GM18526 (cell line): Measurements from ENCODE around the gene PTCH2.

ENCODE experiments used
- POLR2A ChIP-seq: IDR thresholded peaks from 3 replicates; pipeline ENCODE4 v1.6.1; 2011; ENCODE audit not compliant: insufficient read length; ENCODE audit errors: extremely low read depth

Gene PTCH2

DNA sequence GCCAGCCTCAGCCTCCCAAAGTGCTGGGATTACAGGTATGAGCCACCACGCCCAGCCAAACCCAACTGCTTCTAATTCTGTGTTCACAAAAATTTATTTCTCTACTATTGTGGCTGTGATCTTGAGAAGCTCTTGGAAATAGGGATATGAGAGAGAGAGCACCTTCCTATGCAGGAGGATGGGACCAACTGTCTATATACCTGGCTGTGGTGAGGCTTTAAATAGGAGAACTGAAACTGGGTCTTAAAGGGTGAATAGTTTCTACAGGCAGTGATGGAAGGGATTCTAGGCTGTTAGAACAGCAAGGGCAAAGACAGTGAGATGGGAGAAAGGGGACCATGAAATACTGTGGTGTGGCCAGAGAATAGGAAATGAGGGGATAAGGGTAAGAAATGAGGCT is 8.3 kb upstream of the PTCH2 start:
- TF ChIP-seq POLR2A, result no peak

DNA sequence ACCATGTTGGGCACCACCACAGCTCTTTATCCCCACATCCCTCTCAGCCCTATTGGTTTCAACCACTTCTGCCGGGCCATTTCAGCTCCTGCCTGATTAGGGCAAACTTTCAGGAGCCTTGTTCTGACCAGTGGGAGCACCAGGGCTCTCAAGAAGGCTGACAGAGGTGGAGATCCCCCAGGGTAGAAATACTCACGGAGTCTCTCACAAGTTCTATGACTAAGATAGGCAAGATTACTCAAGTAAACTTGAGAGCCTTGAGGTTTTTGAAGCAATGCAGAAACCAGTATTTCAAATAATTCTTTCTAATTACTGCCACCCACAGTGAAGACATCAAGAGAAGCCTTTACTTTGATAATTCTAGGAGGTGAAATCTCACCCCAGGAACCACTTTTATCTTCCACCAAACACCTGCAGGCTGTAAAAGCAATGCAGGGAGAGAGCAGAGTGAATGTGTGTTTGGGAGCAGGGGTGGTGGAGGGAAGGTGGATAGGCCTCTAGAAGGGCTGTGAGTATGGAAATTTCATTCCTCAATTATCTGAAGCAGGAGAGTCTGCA is 6.6 kb upstream of the PTCH2 start:
- TF ChIP-seq POLR2A, result no peak

DNA sequence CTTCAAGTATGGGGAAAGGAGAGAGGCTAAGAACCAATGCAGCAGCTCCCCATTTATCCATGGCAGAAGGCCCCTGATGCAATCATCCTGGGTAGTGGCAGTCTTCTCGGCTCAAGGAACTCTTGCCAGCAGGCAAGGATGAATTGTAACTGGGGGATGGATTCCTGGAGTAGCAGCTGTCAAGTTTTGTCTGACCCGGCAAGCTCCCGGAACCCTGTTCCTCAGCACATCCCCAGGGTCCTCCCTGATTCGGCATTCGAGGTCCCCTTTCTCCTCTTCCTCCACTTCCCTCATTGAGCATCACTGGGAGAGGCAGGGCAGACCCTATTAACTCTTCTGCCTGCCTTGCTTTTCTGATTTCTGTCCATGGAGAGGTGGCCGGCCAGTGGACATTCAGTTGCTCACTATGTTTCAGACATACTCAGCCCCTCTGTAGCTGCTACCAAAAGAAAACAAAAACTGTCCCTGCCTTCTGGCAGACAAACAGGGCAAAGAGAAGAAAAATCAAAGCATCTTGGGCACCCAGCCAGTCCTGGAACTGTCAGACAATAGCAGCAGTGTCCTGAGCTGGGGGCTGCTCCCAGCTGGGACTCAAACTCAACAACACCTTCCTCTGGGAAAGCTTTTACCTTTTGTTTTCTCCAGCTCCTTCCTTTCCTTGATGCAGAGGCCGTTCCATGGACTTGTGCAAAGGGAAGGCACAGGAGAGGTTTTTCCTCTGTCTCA is 5.6 kb upstream of the PTCH2 start:
- TF ChIP-seq POLR2A, result no peak

DNA sequence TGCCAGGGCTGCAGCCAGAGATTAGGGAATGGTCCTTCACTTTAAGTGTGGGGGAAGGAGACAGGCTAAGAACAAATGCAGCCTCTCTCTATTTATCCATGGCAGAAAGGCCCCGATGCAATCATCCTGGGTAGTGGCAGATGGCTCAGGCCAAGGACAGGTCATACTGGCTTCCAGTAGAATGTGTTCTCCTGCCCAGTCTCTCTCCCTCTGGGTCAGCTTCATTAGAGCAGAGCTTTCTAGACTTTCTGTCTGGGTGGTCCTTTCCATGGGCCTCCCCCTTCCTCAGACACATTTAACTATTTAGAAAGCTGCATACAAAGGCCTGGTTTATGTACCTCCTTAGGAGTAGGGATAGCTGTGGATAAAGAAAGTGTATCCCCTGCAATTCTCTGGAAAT is 4.8 kb upstream of the PTCH2 start:
- TF ChIP-seq POLR2A, result no peak

DNA sequence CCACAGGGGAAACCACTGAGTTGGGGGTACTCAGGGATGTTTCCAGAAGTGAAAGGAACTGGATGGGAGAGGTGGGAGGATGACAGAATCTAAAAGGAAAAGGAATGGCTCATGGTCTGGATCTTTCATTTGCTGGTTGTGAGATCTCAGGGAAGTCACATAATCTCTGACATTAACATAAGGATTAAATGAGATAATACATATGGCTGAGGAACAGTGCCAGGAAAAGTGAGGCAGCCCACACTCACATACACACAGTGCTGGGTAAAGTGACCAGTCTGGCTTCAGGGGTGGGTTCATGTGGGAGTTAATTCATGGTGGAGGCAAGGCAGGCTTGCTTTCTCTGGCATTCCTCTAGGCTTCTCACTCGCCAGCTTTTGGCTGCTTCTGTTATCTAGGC is 3.9 kb upstream of the PTCH2 start:
- TF ChIP-seq POLR2A, result no peak

DNA sequence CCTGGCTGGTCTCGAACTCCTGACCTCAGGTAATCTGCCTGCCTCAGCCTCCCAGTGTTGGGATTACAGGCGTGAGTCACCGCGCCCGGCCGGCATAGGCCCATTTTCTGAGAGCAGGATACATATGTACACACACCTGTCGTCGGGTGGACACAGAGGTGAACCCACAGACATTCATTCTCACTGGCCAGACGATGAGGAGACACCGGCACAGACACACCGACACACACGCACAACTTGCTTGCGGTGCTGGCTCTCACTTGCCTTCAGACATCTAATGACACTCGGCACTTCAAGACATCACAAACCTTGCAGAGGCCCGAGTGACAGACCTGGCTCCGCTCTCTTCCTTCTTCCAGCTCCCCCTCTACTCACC is 579 bp downstream of the PTCH2 start:
- no peak for TF ChIP-seq POLR2A

DNA sequence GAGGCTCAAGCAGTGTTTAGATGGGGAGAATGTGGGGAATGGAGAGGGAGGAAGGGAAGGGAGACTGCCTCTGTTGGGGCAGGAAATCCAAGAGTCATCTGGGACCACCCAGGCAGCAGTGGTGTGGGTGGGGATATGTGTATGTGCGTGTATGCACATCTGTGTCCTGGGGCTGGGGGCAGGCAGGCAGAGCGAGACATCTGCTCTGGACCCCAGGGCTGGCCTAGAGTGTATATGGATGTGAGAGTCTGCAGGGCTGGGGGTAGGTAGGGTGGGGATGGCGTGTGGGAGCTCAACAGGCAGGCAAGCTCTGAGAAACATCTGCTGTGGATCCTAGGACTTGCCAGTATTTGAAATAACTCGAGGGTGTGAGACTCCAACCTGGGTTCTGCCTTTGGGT is 3.5 kb downstream of the PTCH2 start:
- no peak for TF ChIP-seq POLR2A

DNA sequence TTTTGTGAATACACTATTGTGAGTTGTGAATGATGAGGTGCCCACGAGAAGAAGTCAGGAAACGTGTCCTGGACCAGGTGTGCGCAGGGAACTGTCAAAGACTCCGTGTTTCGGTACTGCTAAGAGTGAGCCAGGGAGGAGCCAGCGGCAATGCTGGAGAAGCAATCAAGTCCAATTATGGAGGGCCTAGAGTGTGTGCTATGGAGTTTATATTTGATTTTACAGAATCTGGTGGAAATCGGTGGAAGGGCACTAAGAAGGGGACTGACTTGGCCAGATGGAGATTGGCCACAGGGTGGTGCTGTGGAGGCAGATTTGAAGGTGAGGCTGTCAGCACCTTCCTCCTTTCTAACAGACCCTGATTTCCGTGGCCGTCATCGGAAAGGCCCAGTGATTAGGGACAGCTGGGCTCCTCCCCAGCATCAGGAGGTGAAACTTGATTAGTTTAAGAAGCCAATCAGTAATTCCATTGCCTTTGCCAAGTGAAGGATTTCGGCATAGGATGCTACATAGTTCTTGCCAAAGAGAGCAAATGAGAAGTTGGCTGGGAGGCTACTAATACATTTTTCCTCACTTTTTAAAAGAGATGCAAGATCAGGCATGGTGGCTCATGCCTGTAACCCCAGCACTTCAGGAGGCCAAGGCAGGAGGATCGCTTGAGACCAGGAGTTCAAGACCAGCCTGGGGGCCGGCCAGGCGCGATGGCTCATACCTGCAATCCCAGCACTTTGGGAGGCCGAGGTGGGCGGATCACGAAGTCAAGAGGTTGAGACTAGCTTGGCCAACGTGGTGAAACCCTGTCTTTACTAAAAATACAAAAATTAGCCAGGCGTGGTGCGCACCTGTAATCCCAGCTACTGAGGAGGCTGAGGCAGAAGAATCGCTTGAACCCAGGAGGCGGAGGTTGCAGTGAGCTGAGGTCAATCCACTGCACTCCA is 7.0 kb downstream of the PTCH2 start:
- no peak for TF ChIP-seq POLR2A

DNA sequence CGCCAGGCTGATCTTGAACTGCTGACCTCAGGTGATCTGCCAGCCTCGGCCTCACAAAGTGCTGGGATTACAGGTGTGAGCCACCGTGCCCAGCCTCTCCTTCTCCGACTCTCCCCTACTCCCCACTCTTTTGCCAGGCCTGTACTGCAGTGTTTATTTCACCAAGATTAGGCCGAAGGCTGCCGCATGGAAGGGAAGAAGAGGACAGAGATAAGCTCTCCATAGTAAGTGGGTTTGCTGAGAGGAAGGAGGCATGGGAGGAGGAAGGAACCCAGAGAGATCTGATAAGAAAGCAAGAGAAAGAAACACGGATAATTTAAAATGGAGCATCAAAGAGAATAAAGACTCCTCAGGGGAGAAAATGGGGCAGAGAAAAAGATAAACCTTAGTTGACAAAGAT is 8.7 kb downstream of the PTCH2 start:
- TF ChIP-seq POLR2A, result no peak

DNA sequence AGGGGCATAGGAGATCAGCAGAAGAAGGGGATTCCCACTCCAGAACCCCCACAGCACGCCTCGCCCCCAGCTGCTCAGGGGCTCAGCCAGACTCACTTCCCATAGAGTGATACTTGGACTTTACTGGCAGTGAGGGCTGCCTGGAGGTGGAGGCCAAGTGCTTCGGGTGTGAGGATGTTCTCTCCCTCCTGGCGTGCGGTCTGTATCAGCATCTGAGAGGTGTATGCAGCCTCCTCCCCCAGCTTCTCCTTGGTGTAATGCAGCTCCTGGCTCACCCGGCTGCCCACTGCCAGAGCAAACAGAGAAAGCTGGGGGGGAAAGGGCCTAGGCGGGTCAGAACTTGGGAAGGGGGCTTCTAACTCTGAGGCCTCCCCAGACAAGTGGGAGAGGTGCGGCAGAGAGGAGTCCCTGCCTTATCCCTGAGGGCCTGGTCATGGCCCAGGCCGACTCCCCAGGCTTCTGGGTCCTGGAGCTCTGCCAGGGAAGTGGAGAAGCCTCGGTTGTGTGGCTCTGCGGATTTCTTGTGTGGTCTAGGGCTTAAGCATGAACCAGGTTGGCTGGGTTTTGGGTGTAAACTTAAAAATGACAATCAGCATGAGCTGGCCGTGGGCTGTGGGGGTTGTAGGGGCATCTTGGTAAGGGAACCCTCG is 10.9 kb downstream of the PTCH2 start:
- no peak for TF ChIP-seq POLR2A

DNA sequence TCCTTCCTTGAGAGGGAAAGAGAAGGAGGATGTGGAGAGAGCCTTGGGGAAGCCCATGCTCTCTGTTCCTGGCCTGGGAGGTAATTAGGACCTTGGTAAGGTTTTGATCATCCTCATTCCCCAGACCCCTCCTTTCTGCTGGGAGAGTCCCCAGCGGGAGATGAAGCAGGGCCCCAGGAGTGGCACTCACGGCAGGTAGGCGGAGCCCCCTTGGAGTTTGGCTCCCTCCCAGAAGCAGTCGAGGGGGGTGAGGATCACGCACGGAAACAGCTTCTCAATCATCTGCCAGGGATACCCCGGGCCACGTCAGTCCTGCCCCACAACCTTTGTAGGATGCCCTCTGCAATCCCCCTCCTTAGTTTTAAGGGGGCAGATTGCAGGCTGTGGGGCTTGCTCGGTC is 11.5 kb downstream of the PTCH2 start:
- TF ChIP-seq POLR2A, result no peak

DNA sequence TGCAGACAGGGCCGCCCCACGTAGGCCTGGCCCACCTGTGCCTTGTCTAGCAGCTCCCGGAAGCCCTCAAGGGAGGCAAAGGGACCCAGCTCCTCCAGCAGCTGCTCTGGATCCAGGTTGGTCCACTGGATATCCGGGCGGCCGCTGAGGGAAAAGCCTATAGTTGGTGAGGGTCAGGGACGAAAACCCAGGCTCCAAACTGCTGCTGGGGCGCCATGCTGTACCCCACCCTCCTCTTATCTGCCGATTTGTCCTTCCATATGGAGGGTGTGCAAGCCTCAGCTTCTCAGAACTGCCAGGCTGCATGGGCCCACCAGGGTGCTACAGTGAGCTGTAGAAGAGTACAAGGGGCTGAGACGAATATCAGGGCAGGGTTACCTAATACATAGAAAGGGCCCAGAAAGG is 12.2 kb downstream of the PTCH2 start:
- TF ChIP-seq POLR2A, result no peak

DNA sequence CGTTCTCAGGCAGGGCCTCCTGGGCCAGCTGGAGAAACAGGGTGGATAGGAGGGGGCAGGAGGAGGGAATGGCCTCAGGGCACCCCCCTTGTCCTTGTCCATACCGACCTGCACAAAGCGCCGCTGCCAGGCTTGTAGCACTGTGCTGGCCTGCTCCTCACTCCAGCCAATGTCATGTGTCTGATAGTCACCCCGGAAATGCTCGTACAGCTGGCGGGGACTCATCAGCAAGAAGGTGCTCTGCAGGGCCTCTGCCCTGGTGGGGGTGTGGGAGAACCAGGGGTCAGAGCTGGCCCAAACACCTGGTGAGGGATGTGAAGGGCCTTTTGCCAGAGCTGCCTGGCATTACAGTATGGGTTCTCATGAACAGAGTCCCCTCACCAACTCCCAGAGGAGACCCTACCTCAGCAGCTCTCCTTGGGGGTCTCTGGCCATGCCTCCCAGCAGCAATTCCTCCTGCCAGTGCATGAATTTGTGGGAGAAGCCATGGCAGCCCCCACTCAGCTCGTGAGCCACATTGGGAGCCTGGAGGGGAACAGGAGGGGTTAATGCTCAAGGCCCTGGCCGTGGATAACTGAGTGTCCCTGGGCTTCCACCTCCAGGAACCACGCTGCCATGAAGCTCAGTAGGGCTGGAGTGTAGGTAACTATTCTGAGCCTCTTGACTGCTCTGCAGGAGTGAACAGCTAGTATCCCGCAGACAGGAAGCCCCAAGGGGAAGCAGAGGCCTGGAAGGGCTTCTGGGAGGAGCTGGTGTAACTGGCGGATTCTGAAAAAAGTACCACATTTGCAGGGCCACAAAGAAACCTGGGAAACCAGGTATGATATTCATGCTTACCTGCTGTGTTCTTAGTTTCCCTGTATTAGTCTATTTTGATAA is 13.3 kb downstream of the PTCH2 start:
- no peak for TF ChIP-seq POLR2A

DNA sequence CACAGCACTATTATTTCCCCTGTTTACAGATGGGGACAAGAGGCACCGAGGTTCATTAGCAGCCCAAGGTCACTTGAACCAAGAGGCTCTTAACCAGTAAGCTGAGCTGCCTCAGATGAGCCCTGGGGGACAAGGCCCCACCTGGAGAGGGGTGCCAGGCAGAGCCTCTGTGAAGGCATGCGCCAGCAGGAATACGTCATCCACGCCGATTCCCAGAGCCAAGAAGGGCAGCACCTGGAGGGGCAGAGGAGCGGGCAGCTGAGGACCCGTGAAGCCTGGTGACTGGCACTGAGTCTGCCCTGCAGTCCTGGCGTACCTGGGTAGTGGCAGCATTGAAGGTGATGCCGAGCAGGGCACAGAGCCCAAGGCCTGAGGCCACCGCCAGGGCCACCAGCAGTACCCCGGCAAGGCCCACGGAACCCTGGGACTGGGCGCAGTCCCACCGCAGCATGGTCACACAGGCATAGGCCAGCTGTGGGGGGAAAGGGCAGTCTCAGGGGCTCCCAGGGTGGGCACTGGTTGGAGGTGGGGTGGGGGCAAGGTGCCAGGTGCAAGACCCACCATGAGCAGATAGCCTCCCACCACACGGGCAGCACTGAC is 14.1 kb downstream of the PTCH2 start:
- no peak for TF ChIP-seq POLR2A
